Epithelial cell of esophagus (primary cell): Measurements from ENCODE around the gene SPEM1.

ENCODE experiments used
- DNase-seq: peaks from one replicate; pipeline ENCODE4 v3.0.0; 2010; ENCODE audit warnings: low read depth
- H3K4me3 ChIP-seq: 2 replicates; pipeline ENCODE4 v1.5.1; 2011; ENCODE audit warnings: mild to moderate bottlenecking, low read length, control low read depth
- CTCF ChIP-seq: IDR thresholded peaks from 2 replicates; pipeline ENCODE4 v1.5.1; 2011; ENCODE audit warnings: low read depth, mild to moderate bottlenecking, low read length, control low read depth, inconsistent platforms; ENCODE audit not compliant: insufficient read depth; ENCODE audit errors: missing control alignments

SPEM1 gene

GRCh38 chr17:7411427-7411750 lies 8.7 kb upstream of the SPEM1 start:
- no peak overlapping the region for H3K4me3 ChIP-seq
- no peak for DNase-seq
- no peak for TF ChIP-seq CTCF

GRCh38 chr17:7413346-7413985 lies 6.7 kb upstream of the SPEM1 start:
- H3K4me3 ChIP-seq, result no peak overlapping the region
- TF ChIP-seq CTCF, result no peak
- peak; percentile 35 for DNase-seq

DNA sequence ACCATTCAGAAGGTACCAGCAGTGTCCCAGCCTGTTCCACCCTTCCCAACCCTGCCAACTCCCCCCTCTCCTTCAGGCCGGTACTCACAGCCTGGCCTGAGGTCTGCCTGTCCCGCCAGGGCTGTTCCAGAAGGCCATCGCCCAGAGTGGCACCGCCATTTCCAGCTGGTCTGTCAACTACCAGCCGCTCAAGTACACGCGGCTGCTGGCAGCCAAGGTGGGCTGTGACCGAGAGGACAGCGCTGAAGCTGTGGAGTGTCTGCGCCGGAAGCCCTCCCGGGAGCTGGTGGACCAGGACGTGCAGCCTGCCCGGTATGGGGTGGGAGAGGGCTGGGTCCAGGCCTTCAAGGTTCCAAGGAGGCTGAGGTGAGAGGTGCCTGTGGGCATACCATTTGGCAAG lies 5.3 kb upstream of the SPEM1 start:
- H3K4me3 ChIP-seq, result no peak overlapping the region
- TF ChIP-seq CTCF, result no peak
- DNase-seq, result no peak

DNA sequence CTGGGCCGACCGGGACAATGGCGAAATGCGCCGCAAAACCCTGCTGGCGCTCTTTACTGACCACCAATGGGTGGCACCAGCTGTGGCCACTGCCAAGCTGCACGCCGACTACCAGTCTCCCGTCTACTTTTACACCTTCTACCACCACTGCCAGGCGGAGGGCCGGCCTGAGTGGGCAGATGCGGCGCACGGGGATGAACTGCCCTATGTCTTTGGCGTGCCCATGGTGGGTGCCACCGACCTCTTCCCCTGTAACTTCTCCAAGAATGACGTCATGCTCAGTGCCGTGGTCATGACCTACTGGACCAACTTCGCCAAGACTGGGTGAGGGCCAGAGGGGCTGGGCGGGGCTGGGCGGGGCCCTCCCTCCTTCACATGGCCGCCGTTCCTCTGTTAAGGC lies 4.3 kb upstream of the SPEM1 start:
- H3K4me3 ChIP-seq, result no peak overlapping the region
- DNase-seq, result no peak
- no peak for TF ChIP-seq CTCF

DNA sequence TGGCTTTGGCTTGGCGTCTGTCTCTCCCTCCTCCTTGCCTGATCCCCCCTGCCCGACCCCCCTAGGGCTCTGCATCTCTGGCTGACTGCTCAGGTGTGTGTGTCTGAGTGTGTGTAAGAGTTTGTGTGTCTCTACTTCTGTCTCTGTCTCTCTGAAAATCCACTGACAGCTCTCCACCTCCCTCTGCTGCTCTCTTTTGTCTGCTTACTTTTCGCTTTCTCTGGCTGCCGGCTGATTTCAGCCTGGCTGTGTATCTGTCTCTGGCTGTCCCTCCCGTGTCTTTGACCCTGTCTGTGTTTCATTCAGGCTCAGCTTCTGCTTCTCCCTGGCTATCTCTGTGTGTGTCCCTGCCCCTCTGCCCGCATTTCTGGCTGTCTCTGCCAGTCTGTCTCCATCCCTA lies 3.8 kb upstream of the SPEM1 start:
- no peak for DNase-seq
- no peak overlapping the region for H3K4me3 ChIP-seq
- peak; percentile 23 for TF ChIP-seq CTCF

- TF ChIP-seq CTCF, result no peak
- DNase-seq, result no peak
These were observed 3.0 kb upstream of the SPEM1 start for GRCh38 chr17:7417056-7417655.

More at GRCh38 chr17:7417056-7417655, 3.0 kb upstream of the SPEM1 start:
- H3K4me3 ChIP-seq, result no peak overlapping the region
